HepG2 (cell line): ENCODE measurements around the gene MAGI1. TPM values are rescaled to one million over a fixed set of nuclear protein-coding genes. Genes with fewer than 3 reads are reported as not detected.

Experiments
- ATAC-seq: fragments of 200-7000 bp; cut with Tn5 transposase; 3 replicates; pipeline ENCODE4 v1.9.1; 2020; ENCODE audit warnings: mild to moderate bottlenecking, moderate library complexity
- BruUV-seq: library from RNA; stranded (reverse); fragments of 400-500 nt; replicated peaks from 2 replicates; lab custom pipeline; 2021; lab: Mats Ljungman, UMichigan
- CTCF ChIA-PET: fragments of 300-600 bp; formaldehyde crosslinking; extraction: SDS; loops from one replicate; lab custom pipeline; 2021; ENCODE audit warnings: low total read pairs, inconsistent platforms, low intra/inter-chr PET ratio; lab: Yijun Ruan, JAX
- POLR2A ChIA-PET: fragments of 350-600 bp; sonication (Branson Sonifier 250); formaldehyde crosslinking; loops from one replicate; lab custom pipeline; 2020; ENCODE audit warnings: antibody characterized with exemption, inconsistent platforms; lab: Yijun Ruan, JAX
- DNase-seq: peaks from one replicate; pipeline ENCODE4 v3.0.0-alpha.2; 2015; ENCODE audit warnings: low spot score
- FAIRE-seq: peaks from 3 replicates; lab custom pipeline; 2011; peaks lifted over from hg19 to GRCh38; lab: Jason Lieb, UNC
- H2AFZ ChIP-seq: one replicate; pipeline ENCODE4 v1.6.1; 2011; ENCODE audit warnings: low read length, inconsistent platforms
- H3K27ac ChIP-seq: fragments of 300-600 bp; 3 replicates; pipeline ENCODE4 v1.8.0; 2011; ENCODE audit warnings: mixed run types, mild to moderate bottlenecking, mixed read lengths, low read length, inconsistent platforms; ENCODE audit not compliant: insufficient read depth; ENCODE audit errors: extremely low read length
- H3K27me3 ChIP-seq, 2 experiments: fragments of 200-600 bp in 1 of 2; 2 replicates in 1 of 2; 3 replicates in 1 of 2; pipeline versions ENCODE4 v1.6.0 to v1.8.0; 2011; ENCODE audit warnings: low read length in 2 of 2, mild to moderate bottlenecking in 2 of 2, moderate library complexity in 2 of 2, inconsistent platforms in 1 of 2; ENCODE audit not compliant: insufficient read depth in 2 of 2, control insufficient read depth in 1 of 2
- H3K36me3 ChIP-seq, 2 experiments: fragments of 200-600 bp in 1 of 2; replicated peaks in 1 of 2; 2 replicates in 1 of 2; 3 replicates in 1 of 2; pipeline versions ENCODE4 v1.5.1 to v1.8.0; 2011; ENCODE audit warnings: low read length in 2 of 2, inconsistent platforms in 1 of 2; ENCODE audit not compliant: insufficient read depth in 2 of 2, control insufficient read depth in 1 of 2
- H3K4me1 ChIP-seq: 2 replicates; pipeline ENCODE4 v1.5.1; 2012; ENCODE audit warnings: low read length, inconsistent platforms; ENCODE audit not compliant: insufficient read depth
- H3K4me2 ChIP-seq: 2 replicates; pipeline ENCODE4 v1.6.0; 2011; ENCODE audit warnings: low read depth, low read length, inconsistent platforms
- H3K4me3 ChIP-seq, 3 experiments: fragments of 200-600 bp in 1 of 3; sonication (generic), shearing (Covaris generic) in 1 of 3; replicated peaks in 1 of 3; 2 replicates each; pipeline ENCODE4 v1.5.1; 2011 to 2016; ENCODE audit warnings: low read length in 3 of 3, inconsistent platforms in 2 of 3, low read depth in 2 of 3, mild to moderate bottlenecking in 2 of 3, control low read depth in 1 of 3, mixed read lengths in 1 of 3; ENCODE audit not compliant: insufficient read depth in 1 of 3
- H3K79me2 ChIP-seq: one replicate; pipeline ENCODE4 v1.6.1; 2011; ENCODE audit warnings: low read length, inconsistent platforms; ENCODE audit not compliant: insufficient read depth
- H3K9ac ChIP-seq: 2 replicates; pipeline ENCODE4 v1.6.0; 2011; ENCODE audit warnings: mild to moderate bottlenecking, low read depth, low read length, inconsistent platforms; ENCODE audit not compliant: insufficient read depth
- H3K9me3 ChIP-seq: 2 replicates; pipeline ENCODE4 v1.5.1; 2012; ENCODE audit warnings: mild to moderate bottlenecking, low read length
- H4K20me1 ChIP-seq: 2 replicates; pipeline ENCODE4 v1.6.0; 2011; ENCODE audit warnings: inconsistent platforms, mild to moderate bottlenecking, low read length, moderate library complexity; ENCODE audit not compliant: insufficient read depth
- BRF2 ChIP-seq: sonication (generic); formaldehyde crosslinking; IDR thresholded peaks from 2 replicates; pipeline ENCODE4 v1.8.1; 2022; ENCODE audit warnings: mild to moderate bottlenecking, missing genetic modification reagents
- CBX2 ChIP-seq, 2 experiments: fragments of 200-600 bp in 1 of 2; sonication (generic); formaldehyde crosslinking in 1 of 2; IDR thresholded peaks; 2 replicates each; pipeline versions ENCODE4 v1.7.0 to v1.8.1; 2018 to 2022; ENCODE audit warnings: low read depth in 2 of 2, low read length in 1 of 2, mild to moderate bottlenecking in 1 of 2, missing genetic modification reagents in 1 of 2
- CEBPG ChIP-seq: IDR thresholded peaks from 2 replicates; pipeline ENCODE4 v1.6.1; 2016
- CHD4 ChIP-seq: fragments of 200-600 bp; sonication (generic); IDR thresholded peaks from 2 replicates; pipeline ENCODE4 v1.7.0; 2017; ENCODE audit warnings: mild to moderate bottlenecking, low read length, borderline replicate concordance
- FOXP1 ChIP-seq, 2 experiments: fragments of 450-650 bp in 1 of 2; IDR thresholded peaks; 2 replicates each; pipeline ENCODE4 v1.6.1; 2017 to 2018; ENCODE audit warnings: antibody characterized with exemption in 1 of 2
- GABPB1 ChIP-seq: IDR thresholded peaks from 2 replicates; pipeline ENCODE4 v1.6.1; 2016; ENCODE audit warnings: mild to moderate bottlenecking, missing genetic modification reagents, moderate library complexity, missing compliant biosample characterization
- KLF6 ChIP-seq: IDR thresholded peaks from 2 replicates; pipeline ENCODE4 v1.8.0; 2016; ENCODE audit warnings: missing biosample characterization, missing genetic modification reagents
- MED8 ChIP-seq: sonication (generic); formaldehyde crosslinking; IDR thresholded peaks from 2 replicates; pipeline ENCODE4 v1.8.1; 2023; ENCODE audit warnings: mild to moderate bottlenecking, missing genetic modification reagents; ENCODE audit not compliant: insufficient replicate concordance
- MIER2 ChIP-seq: IDR thresholded peaks from 2 replicates; pipeline ENCODE4 v1.6.1; 2016; ENCODE audit warnings: missing biosample characterization, missing genetic modification reagents
- PCBP1 ChIP-seq: fragments of 200-400 bp; formaldehyde crosslinking; IDR thresholded peaks from 2 replicates; pipeline ENCODE4 v1.6.1; 2017; ENCODE audit warnings: mild to moderate bottlenecking, low read depth, low read length, borderline replicate concordance
- RAD51 ChIP-seq: fragments of 450-650 bp; IDR thresholded peaks from 2 replicates; pipeline ENCODE4 v1.6.1; 2016; ENCODE audit warnings: borderline replicate concordance
- REPIN1 ChIP-seq: sonication (generic); formaldehyde crosslinking; IDR thresholded peaks from 2 replicates; pipeline ENCODE4 v1.8.0; 2022; ENCODE audit warnings: missing genetic modification reagents, low read depth, mild to moderate bottlenecking, borderline replicate concordance
- ZBTB46 ChIP-seq: sonication (generic); formaldehyde crosslinking; IDR thresholded peaks from 2 replicates; pipeline ENCODE4 v1.4.0; 2020; ENCODE audit warnings: mild to moderate bottlenecking, missing genetic modification reagents, borderline replicate concordance
- ZFYVE20 ChIP-seq: sonication (generic); formaldehyde crosslinking; IDR thresholded peaks from 2 replicates; pipeline ENCODE4 v1.8.0; 2023; ENCODE audit warnings: low read depth, mild to moderate bottlenecking, moderate library complexity, missing genetic modification reagents, borderline replicate concordance
- ZKSCAN1 ChIP-seq: fragments of 150-350 bp; IDR thresholded peaks from 2 replicates; pipeline ENCODE4 v1.6.1; 2014; ENCODE audit warnings: low read length
- ZNF282 ChIP-seq: fragments of 450-650 bp; IDR thresholded peaks from 2 replicates; pipeline ENCODE4 v1.6.1; 2018; ENCODE audit not compliant: partially characterized antibody
- ZNF530 ChIP-seq: sonication (generic); formaldehyde crosslinking; IDR thresholded peaks from 2 replicates; pipeline ENCODE4 v1.5.0; 2020; ENCODE audit warnings: low read depth, mild to moderate bottlenecking, missing genetic modification reagents
- WGBS: methylation state at CpG from one replicate; pipeline ENCODE4 v1.1.6; 2017; ENCODE audit warnings: low lambda C conversion rate; 5-methylcytosine and 5-hydroxymethylcytosine counted together
- in situ Hi-C: cut with HindIII; loops from 2 replicates; pipeline ENCODE4 v1.10.0; 2017; ENCODE audit warnings: low pct_unique_long_range_greater_than_20kb; ENCODE audit not compliant: extremely low pct_ligation_motif_present
- intact Hi-C: fragments of 100-400 bp; cut with micrococcal nuclease; formaldehyde crosslinking; loops from one replicate; pipeline ENCODE4 v1.10.0; 2022; ENCODE audit not compliant: unreplicated experiment
- polyA plus RNA-seq, 8 experiments: library from polyadenylated mRNA; depleted of rRNA in 3 of 8; stranded (reverse) in 7 of 8; unstranded in 1 of 8; fragments of >200 nt; fragmentation: Illumina TruSeq in 4 of 8; extraction: Trizol in 4 of 8; gene quantifications; 2 replicates each; pipeline versions ENCODE4 v1.2.1 to v1.2.3, GENCODE V29; 2011 to 2016; ENCODE audit warnings: low read depth in 4 of 8, missing spikeins in 1 of 8, mixed read lengths in 1 of 8; ENCODE audit not compliant: insufficient read depth in 1 of 8
- total RNA-seq, 5 experiments: library from RNA; depleted of rRNA; stranded (reverse); fragments of >200 nt; fragmentation: Illumina TruSeq; extraction: Trizol; gene quantifications; 2 replicates each; pipeline ENCODE4 v1.2.3, GENCODE V29; 2016; ENCODE audit warnings: low read depth in 1 of 5

MAGI1 gene
- total and polyA plus RNA-seq, 2 of the 13 experiments (the other 11 are each of a cell fraction or from before 2014, with no cell fraction given), result 22.2 to 26.0 TPM

GRCh38 chr3:65777050-65777449, 261.7 kb downstream of the MAGI1 start:
- Histone ChIP-seq H3K9me3 (no peaks in the 10 kb centered on the region), H3K4me1 (no peaks in the 10 kb centered on the region), H4K20me1 (peaks cover 24% of the 10 kb centered on the region), H2AFZ (no peak overlapping the region), H3K4me2 (no peak overlapping the region), H3K4me3 (no peak overlapping the region), H3K36me3 (no peaks in the 10 kb centered on the region; a peak in 1 of 5 replicates), H3K27ac (no peak overlapping the region), H3K79me2 (peaks cover 15% of the 10 kb centered on the region), H3K27me3 (no peaks in the 10 kb centered on the region; a peak in 1 of 5 replicates), H3K9ac (no peak overlapping the region)
- intact Hi-C loops, result no loop called here
- ATAC-seq, result no peak
- ChIA-PET CTCF (no interaction called here), POLR2A (no interaction called here)
- no peak for DNase-seq
- no peak for TF ChIP-seq ZKSCAN1
- no peak for TF ChIP-seq CHD4
- TF ChIP-seq ZFYVE20 (CRISPR knock-in tag), result no peak
- no peak for TF ChIP-seq ZNF282
- TF ChIP-seq CEBPG (CRISPR knock-in tag), result no peak
- no TSS peak for BruUV-seq
- WGBS, result 88% methylated on average over 3 of the region's 3 CpGs
- in situ Hi-C loops, result no loop called here
- FAIRE-seq, result no peak

- no peak overlapping the region for H2AFZ ChIP-seq
- POLR2A ChIA-PET, result no interaction called here
- TF ChIP-seq PCBP1 (no peak), ZNF530 (no peak), FOXP1 (IDR thresholded peaks at IDR 0.05) (no peak), FOXP1 (CRISPR knock-in tag; IDR thresholded peaks at IDR 0.05) (no peak), BRF2 (CRISPR knock-in tag) (no peak), REPIN1 (no peak), RAD51 (no peak), ZBTB46 (no peak), GABPB1 (CRISPR knock-in tag) (no peak), MIER2 (CRISPR knock-in tag) (no peak), CBX2 (IDR thresholded peaks at IDR 0.05; ENCODE audit: low read depth, low read length) (no peak), CBX2 (CRISPR knock-in tag; IDR thresholded peaks at IDR 0.05; ENCODE audit: low read depth) (no peak), KLF6 (no peak), MED8 (no peak)
These were observed 262.2 kb downstream of the MAGI1 start for GRCh38 chr3:65776494-65776893.

More at GRCh38 chr3:65776494-65776893, 262.2 kb downstream of the MAGI1 start:
- Histone ChIP-seq H3K9ac (no peak overlapping the region), H3K4me2 (no peak overlapping the region), H3K36me3 (no peaks in the 10 kb centered on the region; a peak in 1 of 5 replicates), H3K27ac (no peak overlapping the region), H3K9me3 (no peaks in the 10 kb centered on the region), H4K20me1 (peaks cover 22% of the 10 kb centered on the region), H3K4me3 (no peak overlapping the region), H3K79me2 (peaks cover 13% of the 10 kb centered on the region), H3K4me1 (no peaks in the 10 kb centered on the region), H3K27me3 (no peaks in the 10 kb centered on the region; a peak in 1 of 5 replicates)
- FAIRE-seq (no peak), ATAC-seq (no peak), DNase-seq (no peak)
- 85% methylated on average over 6 of the region's 6 CpGs for WGBS
- BruUV-seq, result no TSS peak
- in situ Hi-C loops, result no loop called here
- CTCF ChIA-PET, result no interaction called here
- intact Hi-C loops, result no loop called here
